Measurements from ENCODE around the gene PHF23.

DNA sequence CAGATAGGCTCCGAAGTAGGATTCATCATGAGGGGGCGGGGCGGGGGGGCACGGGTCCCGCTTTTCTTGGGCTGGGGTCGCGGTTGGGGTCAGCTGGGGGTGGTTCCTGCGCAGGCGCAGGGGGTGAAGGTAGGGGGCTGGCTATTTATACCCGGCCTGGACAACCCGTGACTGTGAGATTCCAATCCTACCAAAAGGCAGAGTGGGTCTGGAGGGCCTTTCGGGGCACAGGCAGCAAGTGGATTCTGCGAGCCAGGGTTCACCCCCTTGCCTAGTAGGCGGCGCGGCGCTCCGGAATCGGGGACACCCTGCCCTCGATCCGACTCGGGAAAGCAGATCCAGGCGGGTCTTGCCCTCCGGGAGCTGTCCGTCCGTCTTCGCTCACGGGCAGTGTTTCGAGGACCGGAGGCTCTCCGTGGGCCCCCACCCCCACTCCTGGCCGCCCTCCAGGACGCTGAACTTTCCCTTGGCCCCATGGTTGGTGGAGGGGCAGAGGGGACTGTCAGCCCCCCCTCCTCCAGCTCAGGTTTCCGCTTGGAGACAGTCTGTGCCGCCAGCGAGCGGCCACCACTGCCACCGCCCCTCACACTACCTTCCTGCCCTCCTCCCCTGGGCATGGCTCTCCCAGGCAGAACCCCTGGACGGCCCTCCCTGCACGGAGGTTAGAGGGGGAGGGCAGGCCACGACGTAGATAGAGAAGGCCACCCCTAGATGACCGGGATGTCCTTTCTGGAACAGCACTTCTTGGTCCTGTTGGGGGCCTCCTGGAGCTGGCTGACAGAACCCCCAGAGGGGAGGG, 42.9 kb upstream of the PHF23 start:
- TF ChIP-seq, protein P1, sequence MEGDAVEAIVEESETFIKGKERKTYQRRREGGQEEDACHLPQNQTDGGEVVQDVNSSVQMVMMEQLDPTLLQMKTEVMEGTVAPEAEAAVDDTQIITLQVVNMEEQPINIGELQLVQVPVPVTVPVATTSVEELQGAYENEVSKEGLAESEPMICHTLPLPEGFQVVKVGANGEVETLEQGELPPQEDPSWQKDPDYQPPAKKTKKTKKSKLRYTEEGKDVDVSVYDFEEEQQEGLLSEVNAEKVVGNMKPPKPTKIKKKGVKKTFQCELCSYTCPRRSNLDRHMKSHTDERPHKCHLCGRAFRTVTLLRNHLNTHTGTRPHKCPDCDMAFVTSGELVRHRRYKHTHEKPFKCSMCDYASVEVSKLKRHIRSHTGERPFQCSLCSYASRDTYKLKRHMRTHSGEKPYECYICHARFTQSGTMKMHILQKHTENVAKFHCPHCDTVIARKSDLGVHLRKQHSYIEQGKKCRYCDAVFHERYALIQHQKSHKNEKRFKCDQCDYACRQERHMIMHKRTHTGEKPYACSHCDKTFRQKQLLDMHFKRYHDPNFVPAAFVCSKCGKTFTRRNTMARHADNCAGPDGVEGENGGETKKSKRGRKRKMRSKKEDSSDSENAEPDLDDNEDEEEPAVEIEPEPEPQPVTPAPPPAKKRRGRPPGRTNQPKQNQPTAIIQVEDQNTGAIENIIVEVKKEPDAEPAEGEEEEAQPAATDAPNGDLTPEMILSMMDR (IDR thresholded peaks at IDR 0.05) = no peak
- TF ChIP-seq POLR2A (IDR thresholded peaks at IDR 0.05) = no peak
